GM10248 (cell line): ENCODE results near the gene DSG2.

Source experiments
- CTCF ChIA-PET: fragments of 300-600 bp; sonication (Branson Sonifier 250); formaldehyde crosslinking; extraction: SDS; loops from one replicate; lab custom pipeline; 2021; ENCODE audit warnings: antibody characterized with exemption; lab: Yijun Ruan, JAX
- POLR2A ChIA-PET: fragments of 350-650 bp; sonication (Branson Sonifier 250); formaldehyde crosslinking; extraction: SDS; loops from one replicate; lab custom pipeline; 2020; ENCODE audit warnings: antibody characterized with exemption; lab: Yijun Ruan, JAX
- DNase-seq: peaks from one replicate; pipeline ENCODE4 v3.0.0; 2012; ENCODE audit errors: extremely low spot score
- TF ChIP-seq, protein P1 (sequence below): IDR thresholded peaks from 2 replicates; pipeline ENCODE4 v1.5.1; 2012; ENCODE audit warnings: mild to moderate bottlenecking, low read depth; ENCODE audit errors: extremely low read depth, missing control alignments, control extremely low read depth

DSG2 gene

DNA sequence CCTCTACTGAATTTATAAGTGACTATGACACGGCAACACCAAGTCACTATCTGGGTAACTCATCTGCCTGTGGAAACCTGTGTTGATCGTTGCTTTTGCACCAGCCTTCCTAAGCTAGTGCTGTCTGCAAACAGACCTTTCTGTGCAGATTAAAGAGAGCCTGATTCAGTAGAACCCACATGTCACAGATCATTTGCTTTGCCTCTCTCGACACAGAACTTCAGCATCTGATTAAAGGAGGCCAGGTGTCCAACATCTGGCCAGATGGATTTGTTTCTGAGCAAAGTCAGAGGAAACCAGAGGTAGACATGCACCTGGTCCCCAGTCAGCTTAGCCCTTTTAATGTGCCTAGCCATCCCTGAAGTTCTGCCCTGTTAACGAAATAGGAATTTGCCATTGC lies 78.7 kb downstream of the DSG2 start:
- no peak for DNase-seq
- ChIA-PET POLR2A (no interaction called here), CTCF (interaction anchor here (0.8 to 2.2 kb wide), 8 partner anchors 8 to 146 kb away, joined by 3 to 16 read pairs (median 6); no protein-coding TSS in a partner anchor)
- TF ChIP-seq, protein P1, sequence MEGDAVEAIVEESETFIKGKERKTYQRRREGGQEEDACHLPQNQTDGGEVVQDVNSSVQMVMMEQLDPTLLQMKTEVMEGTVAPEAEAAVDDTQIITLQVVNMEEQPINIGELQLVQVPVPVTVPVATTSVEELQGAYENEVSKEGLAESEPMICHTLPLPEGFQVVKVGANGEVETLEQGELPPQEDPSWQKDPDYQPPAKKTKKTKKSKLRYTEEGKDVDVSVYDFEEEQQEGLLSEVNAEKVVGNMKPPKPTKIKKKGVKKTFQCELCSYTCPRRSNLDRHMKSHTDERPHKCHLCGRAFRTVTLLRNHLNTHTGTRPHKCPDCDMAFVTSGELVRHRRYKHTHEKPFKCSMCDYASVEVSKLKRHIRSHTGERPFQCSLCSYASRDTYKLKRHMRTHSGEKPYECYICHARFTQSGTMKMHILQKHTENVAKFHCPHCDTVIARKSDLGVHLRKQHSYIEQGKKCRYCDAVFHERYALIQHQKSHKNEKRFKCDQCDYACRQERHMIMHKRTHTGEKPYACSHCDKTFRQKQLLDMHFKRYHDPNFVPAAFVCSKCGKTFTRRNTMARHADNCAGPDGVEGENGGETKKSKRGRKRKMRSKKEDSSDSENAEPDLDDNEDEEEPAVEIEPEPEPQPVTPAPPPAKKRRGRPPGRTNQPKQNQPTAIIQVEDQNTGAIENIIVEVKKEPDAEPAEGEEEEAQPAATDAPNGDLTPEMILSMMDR, result no peak

DNA sequence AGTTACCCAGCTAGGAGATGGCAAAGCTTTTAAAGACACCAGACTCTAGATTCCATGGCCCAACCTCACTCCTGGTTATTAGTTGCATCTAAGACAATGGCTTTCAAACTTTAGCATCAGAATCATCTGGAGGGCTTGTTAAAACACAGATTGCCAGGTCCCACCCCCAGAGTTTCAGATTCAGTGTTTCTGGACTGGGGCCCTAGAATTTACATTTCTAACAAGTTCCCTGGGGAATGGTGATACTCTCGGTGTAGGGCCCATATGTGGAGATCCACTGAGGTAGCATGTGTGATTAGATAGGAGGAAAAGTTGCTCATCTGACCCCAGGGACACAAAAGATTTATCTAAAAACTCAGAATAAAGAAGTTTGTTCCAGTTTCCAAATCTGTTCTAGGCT lies 79.2 kb downstream of the DSG2 start:
- ChIA-PET CTCF (interaction anchor here (1.2 to 2.8 kb wide), 7 partner anchors 10 to 145 kb away, joined by 3 to 16 read pairs (median 7); no protein-coding TSS in a partner anchor), POLR2A (no interaction called here)
- no peak for DNase-seq
- TF ChIP-seq, protein P1, result no peak

DNA sequence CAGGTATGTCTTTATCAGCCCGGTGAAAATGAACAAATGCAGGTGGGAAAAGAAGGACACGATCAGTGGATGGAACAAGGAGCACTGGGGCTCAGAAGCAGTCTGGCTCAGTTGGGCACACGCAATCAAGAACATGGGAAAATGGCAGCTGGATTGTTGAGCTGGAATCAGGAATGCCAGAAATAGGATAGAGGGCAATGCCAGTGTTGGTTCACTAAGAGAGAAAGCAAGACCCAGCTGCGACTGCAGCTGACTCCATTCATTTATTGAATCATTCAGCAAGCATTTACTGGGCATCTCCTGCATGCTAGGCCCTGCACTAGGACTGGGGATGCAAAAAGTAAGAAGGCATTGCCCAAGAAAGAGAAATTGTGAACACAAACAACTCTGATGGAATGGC lies 80.1 kb downstream of the DSG2 start:
- DNase-seq, result no peak
- TF ChIP-seq, protein P1, result no peak
- ChIA-PET CTCF (interaction anchor here (0.9 to 2.8 kb wide), 5 partner anchors 15 to 144 kb away, joined by 3 to 9 read pairs (median 3); no protein-coding TSS in a partner anchor), POLR2A (no interaction called here)

- no peak for DNase-seq
- TF ChIP-seq, protein P1, result no peak
- ChIA-PET POLR2A (no interaction called here), CTCF (interaction anchor here (1.0 to 2.8 kb wide), 6 partner anchors 8 to 31 kb away, joined by 3 to 9 read pairs (median 4); no protein-coding TSS in a partner anchor)
Measured at GRCh38 chr18:31579375-31579774, 81.4 kb downstream of the DSG2 start.

DNA sequence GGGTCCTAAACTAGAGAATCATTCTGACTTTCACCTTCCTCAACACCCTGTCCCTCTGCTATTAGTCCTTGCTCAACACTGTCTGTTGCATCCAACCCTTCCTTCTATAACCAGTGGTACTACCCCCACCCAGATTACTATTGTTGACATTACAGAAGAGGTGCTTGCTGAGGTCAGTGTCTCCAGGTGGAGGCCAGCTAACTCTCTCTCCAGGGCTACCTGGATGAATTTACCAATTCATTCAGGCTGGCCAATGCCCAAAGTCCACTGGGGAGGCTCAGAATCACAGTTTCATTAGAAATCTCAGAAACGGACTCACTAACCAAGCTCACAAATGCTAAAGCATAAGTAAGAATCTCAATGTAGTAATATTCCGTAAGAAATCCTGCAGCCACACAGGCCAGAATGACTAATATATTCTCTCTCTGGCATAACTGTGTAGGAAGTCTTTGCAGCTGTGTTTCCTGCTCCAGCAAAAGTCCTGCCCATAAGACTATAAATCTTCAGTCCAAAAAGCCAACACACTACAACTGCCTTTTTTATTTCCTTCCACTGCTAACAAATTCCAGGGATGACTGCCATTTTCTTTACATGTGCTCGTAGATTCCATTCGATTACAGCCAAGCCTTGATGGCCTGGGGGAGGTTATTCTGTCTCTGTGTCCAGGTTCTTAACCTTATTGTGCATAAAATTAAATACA lies 83.7 kb downstream of the DSG2 start:
- TF ChIP-seq, protein P1, result no peak
- CTCF ChIA-PET, result no interaction called here
- DNase-seq, result no peak
- POLR2A ChIA-PET, result no interaction called here

DNA sequence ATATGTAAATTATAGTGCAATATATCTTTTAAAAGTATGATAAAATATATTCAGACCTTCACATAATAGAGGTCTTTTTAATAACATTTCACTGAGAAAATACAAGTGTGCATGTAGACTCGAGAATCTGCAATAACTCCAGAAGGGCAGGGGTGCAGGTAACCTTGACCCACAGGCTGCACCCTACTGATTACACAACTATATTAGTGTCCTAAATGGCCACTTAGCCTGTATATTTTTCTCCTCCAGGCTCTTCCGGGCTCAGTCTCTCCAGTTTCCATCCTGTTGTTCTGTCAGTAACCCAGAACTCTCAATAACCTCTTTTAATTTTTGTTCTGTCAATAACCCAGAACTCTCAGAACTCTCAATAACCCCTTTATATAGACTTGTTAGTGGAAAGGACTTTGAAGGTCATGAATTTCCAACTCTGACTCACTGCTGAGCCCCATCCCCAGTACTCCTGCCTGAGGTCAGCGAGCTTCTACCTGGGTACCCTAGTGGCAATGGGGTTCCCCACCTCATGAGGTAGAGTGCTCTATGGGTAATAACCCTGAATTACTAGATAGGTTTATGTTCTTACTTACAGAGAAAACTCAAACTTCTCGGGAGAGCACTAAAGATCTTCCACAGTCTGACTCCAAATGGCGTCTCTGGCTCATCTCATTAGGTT lies 85.3 kb downstream of the DSG2 start:
- POLR2A ChIA-PET, result no interaction called here
- TF ChIP-seq, protein P1, result no peak
- no peak for DNase-seq
- CTCF ChIA-PET, result no interaction called here
